B cell (primary cell): ENCODE results near the gene HCST. TPM values are rescaled to one million over a fixed set of nuclear protein-coding genes. Genes with fewer than 3 reads are reported as not detected.
"Not testable (repeated sequence)": the region's sequence is repeated elsewhere in the genome, so short reads cannot be mapped to it uniquely, and the experiment has no call there.

Experiments used
- ATAC-seq: fragments of 200-7000 bp; cut with Tn5 transposase; one replicate; pipeline ENCODE4 v1.10.0; 2021; ENCODE audit warnings: low read depth, mild to moderate bottlenecking, moderate number of reproducible peaks, moderate library complexity
- CTCF ChIA-PET: fragments of 350-600 bp; sonication (Branson Sonifier 250); formaldehyde crosslinking; loops from one replicate; lab custom pipeline; 2021; ENCODE audit warnings: antibody characterized with exemption, inconsistent platforms; lab: Charles Lee
- POLR2A ChIA-PET: fragments of 350-600 bp; sonication (Branson Sonifier 250); formaldehyde crosslinking; loops from one replicate; lab custom pipeline; 2021; ENCODE audit warnings: antibody characterized with exemption; lab: Charles Lee
- DNase-seq: peaks from one replicate; pipeline ENCODE4 v3.0.0; 2013
- H2AFZ ChIP-seq: 2 replicates; pipeline ENCODE4 v1.6.1; 2012; ENCODE audit warnings: mild to moderate bottlenecking, low read depth, low read length; ENCODE audit not compliant: insufficient read depth, poor library complexity, severe bottlenecking
- H3K27ac ChIP-seq, 2 donors: 1 replicate in 1 of 2; 2 replicates in 1 of 2; pipeline ENCODE4 v1.5.1; 2012 to 2013; ENCODE audit warnings: low read length in 2 of 2, mild to moderate bottlenecking in 2 of 2, moderate library complexity in 1 of 2
- H3K27me3 ChIP-seq, 4 experiments: fragments of 200-600 bp in 1 of 4; sonication (generic) in 1 of 4; replicated peaks in 1 of 4; 1 replicate in 2 of 4; 2 replicates in 2 of 4; pipeline versions ENCODE4 v1.6.1 to v1.7.0; 2013 to 2016; ENCODE audit warnings: low read length in 3 of 4, mild to moderate bottlenecking in 2 of 4, mixed read lengths in 1 of 4, moderate library complexity in 1 of 4; ENCODE audit not compliant: insufficient read depth in 4 of 4, control insufficient read depth in 3 of 4; ENCODE audit errors: control extremely low read depth in 1 of 4
- H3K36me3 ChIP-seq, 2 experiments: replicated peaks in 1 of 2; 1 replicate in 1 of 2; 2 replicates in 1 of 2; pipeline versions ENCODE4 v1.6.1 to v1.7.1; 2013; ENCODE audit warnings: low read length in 1 of 2; ENCODE audit not compliant: insufficient read depth in 2 of 2, control insufficient read depth in 1 of 2; ENCODE audit errors: control extremely low read depth in 1 of 2, extremely low read depth in 1 of 2
- H3K4me1 ChIP-seq, 2 donors: fragments of 200-600 bp in 1 of 2; sonication (generic) in 1 of 2; 1 replicate in 1 of 2; 2 replicates in 1 of 2; pipeline versions ENCODE4 v1.5.1 to v1.6.1; 2013 to 2017; ENCODE audit warnings: low read length in 2 of 2; ENCODE audit not compliant: control insufficient read depth in 2 of 2, insufficient read depth in 2 of 2
- H3K4me2 ChIP-seq: replicated peaks from 2 replicates; pipeline ENCODE3; 2012; ENCODE audit warnings: mild to moderate bottlenecking, low read depth, low read length; ENCODE audit not compliant: poor library complexity, severe bottlenecking
- H3K4me3 ChIP-seq, 5 experiments: fragments of 200-600 bp in 1 of 5; sonication (generic) in 1 of 5; 1 replicate in 3 of 5; 2 replicates in 2 of 5; pipeline versions ENCODE4 v1.5.1 to v1.7.0; 2011 to 2016; ENCODE audit warnings: low read length in 4 of 5, mild to moderate bottlenecking in 4 of 5, low read depth in 2 of 5, control low read depth in 1 of 5, moderate library complexity in 1 of 5; ENCODE audit not compliant: insufficient read depth in 1 of 5; ENCODE audit errors: control extremely low read depth in 1 of 5, extremely low read depth in 1 of 5
- H3K79me2 ChIP-seq: fragments of 200-600 bp; sonication (generic); one replicate; pipeline ENCODE4 v1.6.0; 2016; ENCODE audit warnings: low read length; ENCODE audit not compliant: control insufficient read depth, insufficient read depth
- H3K9ac ChIP-seq: fragments of 200-600 bp; sonication (generic); 2 replicates; pipeline ENCODE4 v1.6.1; 2017; ENCODE audit warnings: mild to moderate bottlenecking, low read length, moderate library complexity
- H3K9me3 ChIP-seq, 3 donors: one replicate each; pipeline versions ENCODE4 v1.6.1 to v1.7.1; 2013; ENCODE audit warnings: low read length in 2 of 3; ENCODE audit not compliant: control insufficient read depth in 2 of 3, insufficient read depth in 1 of 3; ENCODE audit errors: control extremely low read depth in 1 of 3
- H4K20me1 ChIP-seq: 2 replicates; pipeline ENCODE4 v1.6.0; 2012; ENCODE audit warnings: mild to moderate bottlenecking, low read length; ENCODE audit not compliant: insufficient read depth, control insufficient read depth, poor library complexity, severe bottlenecking
- H3K27ac Mint-ChIP-seq: one replicate; pipeline ENCODE4 v1.8.0; 2021; ENCODE audit warnings: mixed read lengths
- H3K27me3 Mint-ChIP-seq: one replicate; pipeline ENCODE4 v1.8.0; 2021; ENCODE audit warnings: mixed read lengths
- H3K4me1 Mint-ChIP-seq: one replicate; pipeline ENCODE4 v1.8.0; 2021; ENCODE audit warnings: mixed read lengths
- H3K4me3 Mint-ChIP-seq: one replicate; pipeline ENCODE4 v1.8.0; 2021; ENCODE audit warnings: mixed read lengths
- H3K9me3 Mint-ChIP-seq: one replicate; pipeline ENCODE4 v1.8.0; 2022; ENCODE audit warnings: mixed read lengths; ENCODE audit not compliant: insufficient read depth
- CTCF ChIP-seq: fragments of 200-600 bp; IDR thresholded peaks from one replicate; pipeline ENCODE4 v1.8.0; 2022; ENCODE audit warnings: antibody characterized with exemption, mild to moderate bottlenecking
- EZH2 ChIP-seq: IDR thresholded peaks from 2 replicates; pipeline ENCODE4 v1.6.1; 2012; ENCODE audit warnings: borderline replicate concordance, low read depth, mild to moderate bottlenecking, moderate library complexity, low read length; ENCODE audit not compliant: insufficient read depth, poor library complexity, severe bottlenecking
- WGBS: methylation state at CpG from one replicate; pipeline ENCODE4 v1.1.5; 2013; ENCODE audit warnings: missing lambda C conversion rate; ENCODE audit not compliant: insufficient coverage; 5-methylcytosine and 5-hydroxymethylcytosine counted together
- intact Hi-C: fragments of 100-400 bp; cut with micrococcal nuclease; formaldehyde crosslinking; loops from one replicate; pipeline ENCODE4 v1.10.0; 2022
- polyA plus RNA-seq: library from polyadenylated mRNA; depleted of rRNA; stranded (reverse); fragments of >200 nt; gene quantifications from 2 replicates; pipeline ENCODE4 v1.2.3, GENCODE V29; 2012
- total RNA-seq, 2 donors: library from RNA; stranded (reverse); fragments of 120-200 nt in 1 of 2; gene quantifications; 1 replicate in 1 of 2; 2 replicates in 1 of 2; pipeline versions ENCODE4 v1.2.3 to v1.2.4, GENCODE V29; 2013 to 2022

Gene HCST
- total and polyA plus RNA-seq, 2 donors (not counting 1 experiment from before 2014, with no cell fraction given): 4.8 to 40.6 TPM

DNA sequence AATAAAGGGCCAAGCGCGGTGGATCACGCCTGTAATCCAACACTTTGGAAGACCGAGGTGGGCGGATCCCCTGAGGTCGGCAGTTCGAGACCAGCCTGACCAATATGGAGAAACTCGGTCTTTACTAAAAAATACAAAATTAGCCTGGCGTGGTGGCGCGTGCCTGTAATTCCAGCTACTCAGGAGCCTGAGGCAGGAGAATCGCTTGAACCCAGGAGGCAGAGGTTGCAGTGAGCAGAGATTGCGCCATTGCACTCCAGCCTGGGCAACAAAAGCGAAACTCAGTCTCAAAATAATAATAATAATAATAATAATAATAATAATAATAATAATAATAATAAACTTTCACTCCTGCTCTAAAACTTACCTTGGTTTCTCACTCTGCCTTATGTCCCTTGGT, 8.0 kb downstream of the HCST start:
- CTCF ChIA-PET, H3K27ac Mint-ChIP-seq: not testable (repeated sequence)

DNA sequence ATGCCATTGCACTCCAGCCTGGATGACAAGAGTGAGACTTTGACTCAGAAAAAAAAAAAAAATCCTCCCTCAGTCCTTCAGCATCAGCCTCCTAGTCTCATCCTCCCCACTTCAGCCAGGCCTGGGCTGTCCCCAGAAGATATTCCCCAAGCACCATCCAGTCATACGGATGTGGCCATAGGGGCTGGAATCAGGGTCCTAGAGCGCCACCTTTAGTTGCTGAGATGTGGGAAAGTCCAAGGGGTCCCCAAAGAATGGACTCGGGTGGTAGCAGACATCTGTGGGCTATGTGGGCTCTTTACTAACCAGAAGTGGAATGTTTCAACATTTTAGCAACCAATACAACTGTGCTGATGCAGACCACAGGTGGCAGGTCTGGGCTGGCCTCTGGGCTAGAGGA, 8.8 kb downstream of the HCST start:
- TF ChIP-seq CTCF (no peak), EZH2 (no peak)
- H3K4me2 ChIP-seq: no peak overlapping the region
- peaks cover 31 to 58% of the 10 kb centered on the region in 2 donors for H3K4me1 ChIP-seq
- no peaks in the 10 kb centered on the region for H4K20me1 ChIP-seq
- no peak overlapping the region for H2AFZ ChIP-seq
- no peak for DNase-seq
- ChIA-PET CTCF (interaction anchor here (1.6 kb wide), 1 partner anchor 20 kb away, joined by 5 read pairs; no protein-coding TSS in a partner anchor), POLR2A (interaction anchor here (0.7 kb wide), 1 partner anchor 203 kb away, joined by 3 read pairs; no protein-coding TSS in a partner anchor)
- Mint-ChIP-seq H3K27ac (peak overlapping the region; percentile 67), H3K27me3 (no peaks in the 10 kb centered on the region), H3K4me3 (no peak overlapping the region), H3K4me1 (peaks cover 53% of the 10 kb centered on the region), H3K9me3 (no peaks in the 10 kb centered on the region)
- 57% methylated on average over 2 of the region's 3 CpGs for WGBS
- no peak for ATAC-seq
- no peak overlapping the region for H3K9ac ChIP-seq
- H3K27ac ChIP-seq: no peak overlapping the region
- no peaks in the 10 kb centered on the region for H3K79me2 ChIP-seq
- H3K9me3 ChIP-seq: no peaks in the 10 kb centered on the region
- intact Hi-C loops: no loop called here
- no peaks in the 10 kb centered on the region for H3K36me3 ChIP-seq
- no peak overlapping the region for H3K4me3 ChIP-seq
- no peaks in the 10 kb centered on the region for H3K27me3 ChIP-seq

More for the DNA sequence above, 8.0 kb downstream of the HCST start:
- H3K4me3 Mint-ChIP-seq: peak overlapping the region; percentile 39
- 100% methylated on average over 8 of the region's 14 CpGs for WGBS
- H3K27me3 Mint-ChIP-seq, H2AFZ ChIP-seq, H3K9me3 Mint-ChIP-seq, H4K20me1 ChIP-seq, H3K9me3 ChIP-seq, H3K27me3 ChIP-seq, intact Hi-C loops, DNase-seq, H3K79me2 ChIP-seq, ATAC-seq, H3K4me2 ChIP-seq, H3K9ac ChIP-seq, H3K4me3 ChIP-seq, H3K36me3 ChIP-seq: not testable (repeated sequence)
- H3K4me1 Mint-ChIP-seq: peaks cover 52% of the 10 kb centered on the region
- POLR2A ChIA-PET: interaction anchor here (0.7 kb wide), 1 partner anchor 204 kb away, joined by 3 read pairs; no protein-coding TSS in a partner anchor
- Histone ChIP-seq H3K4me1 (peaks cover 31 to 56% of the 10 kb centered on the region in 2 donors), H3K27ac (peak overlapping the region in 1 of 2 donors; percentile 87)
